Mesendoderm (in vitro differentiated cells): ENCODE data around the gene DLG1.
A peak's percentile ranks its signal among the peaks of the same experiment; 100 is the strongest.

ENCODE experiments used
- DNase-seq: peaks from one replicate; pipeline ENCODE4 v3.0.0; 2013
- H2AK5ac ChIP-seq: 2 replicates; pipeline ENCODE4 v1.6.1; 2013; ENCODE audit warnings: low read length, inconsistent platforms
- H2BK120ac ChIP-seq: 2 replicates; pipeline ENCODE4 v1.6.1; 2013; ENCODE audit warnings: low read depth, mild to moderate bottlenecking, low read length, moderate library complexity, mixed read lengths
- H2BK15ac ChIP-seq: replicated peaks from 2 replicates; pipeline ENCODE4 v1.6.1; 2013; ENCODE audit warnings: low read depth, mild to moderate bottlenecking, moderate library complexity
- H2BK5ac ChIP-seq: 2 replicates; pipeline ENCODE4 v1.6.1; 2013; ENCODE audit warnings: low read length, inconsistent platforms
- H3K18ac ChIP-seq: 2 replicates; pipeline ENCODE4 v1.6.1; 2013; ENCODE audit warnings: mild to moderate bottlenecking, low read length, mixed read lengths
- H3K23ac ChIP-seq: one replicate; pipeline ENCODE4 v1.6.1; 2013; ENCODE audit warnings: low read length
- H3K27ac ChIP-seq: 2 replicates; pipeline ENCODE4 v1.5.1; 2013; ENCODE audit warnings: low read depth, mild to moderate bottlenecking, inconsistent platforms, low read length, moderate library complexity
- H3K27me3 ChIP-seq: 2 replicates; pipeline ENCODE4 v1.6.1; 2013; ENCODE audit warnings: low read length, control low read depth, mild to moderate bottlenecking, inconsistent platforms; ENCODE audit not compliant: insufficient read depth, poor library complexity
- H3K36me3 ChIP-seq: 2 replicates; pipeline ENCODE4 v1.6.1; 2013; ENCODE audit warnings: low read length, inconsistent platforms; ENCODE audit not compliant: control insufficient read depth, insufficient read depth
- H3K4ac ChIP-seq: one replicate; pipeline ENCODE4 v1.6.1; 2013; ENCODE audit warnings: low read depth, mild to moderate bottlenecking, low read length, moderate library complexity
- H3K4me1 ChIP-seq: 2 replicates; pipeline ENCODE4 v1.6.1; 2013; ENCODE audit warnings: low read depth, low read length, inconsistent platforms; ENCODE audit not compliant: control insufficient read depth
- H3K4me2 ChIP-seq: 2 replicates; pipeline ENCODE4 v1.6.1; 2013; ENCODE audit warnings: low read length
- H3K4me3 ChIP-seq: 2 replicates; pipeline ENCODE4 v1.5.1; 2013; ENCODE audit warnings: mild to moderate bottlenecking, low read length
- H3K56ac ChIP-seq: one replicate; pipeline ENCODE4 v1.6.1; 2013; ENCODE audit warnings: low read length
- H3K79me1 ChIP-seq: 2 replicates; pipeline ENCODE4 v1.6.1; 2013; ENCODE audit warnings: low read length, inconsistent platforms
- H3K79me2 ChIP-seq: 2 replicates; pipeline ENCODE4 v1.6.1; 2013; ENCODE audit warnings: mild to moderate bottlenecking, low read length; ENCODE audit not compliant: control insufficient read depth, insufficient read depth
- H3K9ac ChIP-seq: 2 replicates; pipeline ENCODE4 v1.6.1; 2013; ENCODE audit warnings: low read length, inconsistent platforms
- H4K5ac ChIP-seq: one replicate; pipeline ENCODE4 v1.6.1; 2013; ENCODE audit warnings: low read length
- H4K8ac ChIP-seq: one replicate; pipeline ENCODE4 v1.6.1; 2013; ENCODE audit warnings: low read depth, mild to moderate bottlenecking, control low read depth, low read length, moderate library complexity
- WGBS: extraction: QIAGEN DNeasy Blood & Tissue Kit; methylation state at CpG from one replicate; pipeline ENCODE4 v1.1.7; 2013; ENCODE audit warnings: low lambda C conversion rate, missing lambda C conversion rate; ENCODE audit not compliant: insufficient coverage; ENCODE audit errors: extremely low coverage; 5-methylcytosine and 5-hydroxymethylcytosine counted together

DLG1 gene

GRCh38 chr3:197336348-197336747, 37.9 kb upstream of the DLG1 start:
- no CpG with 5 or more reads among the region's 4 CpGs for WGBS
- Histone ChIP-seq H4K5ac (no peak overlapping the region), H3K18ac (no peak overlapping the region), H2BK15ac (no peak overlapping the region), H3K27me3 (no peaks in the 10 kb centered on the region), H2BK120ac (no peak overlapping the region), H3K4ac (no peak overlapping the region), H3K27ac (no peak overlapping the region), H3K36me3 (no peaks in the 10 kb centered on the region), H3K9ac (no peak overlapping the region), H4K8ac (no peak overlapping the region), H3K23ac (no peak overlapping the region), H3K79me1 (no peaks in the 10 kb centered on the region), H3K56ac (no peak overlapping the region), H3K4me3 (no peak overlapping the region), H3K79me2 (no peaks in the 10 kb centered on the region), H2BK5ac (no peak overlapping the region), H2AK5ac (no peak overlapping the region), H3K4me1 (peaks cover 2% of the 10 kb centered on the region), H3K4me2 (no peak overlapping the region)
- no peak for DNase-seq

- Histone ChIP-seq H3K27ac (no peak overlapping the region), H3K56ac (no peak overlapping the region)
- WGBS: no CpG with 5 or more reads among the region's 13 CpGs
These were observed 37.2 kb upstream of the DLG1 start for GRCh38 chr3:197335428-197336132.

GRCh38 chr3:197333901-197334639, 35.7 kb upstream of the DLG1 start:
- Histone ChIP-seq H3K27me3 (no peaks in the 10 kb centered on the region), H2AK5ac (no peak overlapping the region), H3K9ac (no peak overlapping the region), H3K27ac (no peak overlapping the region), H3K79me2 (no peaks in the 10 kb centered on the region), H3K4ac (no peak overlapping the region), H3K56ac (no peak overlapping the region), H4K5ac (no peak overlapping the region), H3K23ac (no peak overlapping the region), H3K4me1 (no peaks in the 10 kb centered on the region), H2BK5ac (no peak overlapping the region), H2BK15ac (no peak overlapping the region), H3K18ac (no peak overlapping the region), H4K8ac (no peak overlapping the region), H3K36me3 (no peaks in the 10 kb centered on the region), H3K79me1 (no peaks in the 10 kb centered on the region), H3K4me3 (no peak overlapping the region), H2BK120ac (no peak overlapping the region), H3K4me2 (no peak overlapping the region)
- WGBS: no CpG with 5 or more reads among the region's 11 CpGs
- no peak for DNase-seq

More at GRCh38 chr3:197335428-197336132, 37.2 kb upstream of the DLG1 start:
- Histone ChIP-seq H3K4me1 (peaks cover 2% of the 10 kb centered on the region), H3K4me2 (no peak overlapping the region), H3K9ac (no peak overlapping the region), H3K4me3 (no peak overlapping the region), H2BK5ac (no peak overlapping the region), H4K8ac (no peak overlapping the region), H3K18ac (no peak overlapping the region), H3K4ac (no peak overlapping the region), H2BK120ac (no peak overlapping the region), H3K36me3 (no peaks in the 10 kb centered on the region), H4K5ac (no peak overlapping the region), H3K23ac (no peak overlapping the region), H2BK15ac (no peak overlapping the region), H3K79me2 (no peaks in the 10 kb centered on the region), H3K27me3 (no peaks in the 10 kb centered on the region), H2AK5ac (no peak overlapping the region), H3K79me1 (no peaks in the 10 kb centered on the region)
- DNase-seq: no peak

- H2BK120ac ChIP-seq: no peak overlapping the region
- H3K18ac ChIP-seq: no peak overlapping the region
- H3K4me1 ChIP-seq: no peaks in the 10 kb centered on the region
- H3K4ac ChIP-seq: no peak overlapping the region
- no peak overlapping the region for H4K5ac ChIP-seq
- no peak overlapping the region for H2BK15ac ChIP-seq
- no peak overlapping the region for H3K9ac ChIP-seq
- H3K56ac ChIP-seq: no peak overlapping the region
- no peak overlapping the region for H3K27ac ChIP-seq
- no peak overlapping the region for H3K4me3 ChIP-seq
- H3K23ac ChIP-seq: no peak overlapping the region
- no peaks in the 10 kb centered on the region for H3K36me3 ChIP-seq
- no peak overlapping the region for H3K4me2 ChIP-seq
- no peaks in the 10 kb centered on the region for H3K79me2 ChIP-seq
- no peaks in the 10 kb centered on the region for H3K27me3 ChIP-seq
- no peaks in the 10 kb centered on the region for H3K79me1 ChIP-seq
- DNase-seq: peak; percentile 64
- no peak overlapping the region for H2BK5ac ChIP-seq
- no CpG with 5 or more reads among the region's 3 CpGs for WGBS
- no peak overlapping the region for H4K8ac ChIP-seq
- H2AK5ac ChIP-seq: no peak overlapping the region
These were observed 32.7 kb upstream of the DLG1 start for GRCh38 chr3:197331131-197331530.

GRCh38 chr3:197329382-197329781, 31.0 kb upstream of the DLG1 start:
- Histone ChIP-seq H3K4me1 (no peaks in the 10 kb centered on the region), H3K4me3 (no peak overlapping the region), H3K27ac (no peak overlapping the region), H2BK15ac (no peak overlapping the region), H3K4ac (no peak overlapping the region), H3K56ac (no peak overlapping the region), H4K5ac (no peak overlapping the region), H3K18ac (no peak overlapping the region), H4K8ac (no peak overlapping the region), H3K4me2 (no peak overlapping the region), H2BK120ac (no peak overlapping the region), H3K23ac (no peak overlapping the region), H2AK5ac (no peak overlapping the region), H3K79me2 (no peaks in the 10 kb centered on the region), H2BK5ac (no peak overlapping the region), H3K36me3 (no peaks in the 10 kb centered on the region), H3K27me3 (no peaks in the 10 kb centered on the region), H3K9ac (no peak overlapping the region), H3K79me1 (no peaks in the 10 kb centered on the region)
- DNase-seq: no peak
- no CpG with 5 or more reads among the region's 3 CpGs for WGBS
